ENCODE results near the gene TSPAN12. TPM values are rescaled to one million over a fixed set of nuclear protein-coding genes. Genes with fewer than 3 reads are reported as not detected.
A peak's percentile ranks its signal among the peaks of the same experiment; 100 is the strongest.

The TSPAN12 gene, protein sequence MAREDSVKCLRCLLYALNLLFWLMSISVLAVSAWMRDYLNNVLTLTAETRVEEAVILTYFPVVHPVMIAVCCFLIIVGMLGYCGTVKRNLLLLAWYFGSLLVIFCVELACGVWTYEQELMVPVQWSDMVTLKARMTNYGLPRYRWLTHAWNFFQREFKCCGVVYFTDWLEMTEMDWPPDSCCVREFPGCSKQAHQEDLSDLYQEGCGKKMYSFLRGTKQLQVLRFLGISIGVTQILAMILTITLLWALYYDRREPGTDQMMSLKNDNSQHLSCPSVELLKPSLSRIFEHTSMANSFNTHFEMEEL
- total RNA-seq (2021) (16.5 to 17.3 TPM (median 16.8 TPM) in 3 replicates), Bru-seq, nascent RNA (percentile 67 among the genes with signal in this experiment)
- long read RNA-seq, experiment 1, transcript TSPAN12-201 (8 exons, 2,798 nt): major isoform, 60 of 82 reads
- long read RNA-seq, experiment 1, partial matches to known transcripts: 3 of 82 reads
- long read RNA-seq, experiment 1, other reads (novel, unspliced or antisense): 18 of 82 reads
- long read RNA-seq, experiment 2, transcript TSPAN12-201 (8 exons, 2,798 nt): major isoform, 10 of 29 reads
- long read RNA-seq, experiment 2, partial matches to known transcripts: 3 of 29 reads
- long read RNA-seq, experiment 2, other reads (novel, unspliced or antisense): 16 of 29 reads
- long read RNA-seq, experiment 3, transcript TSPAN12-201 (8 exons, 2,798 nt): major isoform, 12 of 20 reads
- long read RNA-seq, experiment 3, partial matches to known transcripts: 1 of 20 reads
- long read RNA-seq, experiment 3, other reads (novel, unspliced or antisense): 7 of 20 reads

DNA sequence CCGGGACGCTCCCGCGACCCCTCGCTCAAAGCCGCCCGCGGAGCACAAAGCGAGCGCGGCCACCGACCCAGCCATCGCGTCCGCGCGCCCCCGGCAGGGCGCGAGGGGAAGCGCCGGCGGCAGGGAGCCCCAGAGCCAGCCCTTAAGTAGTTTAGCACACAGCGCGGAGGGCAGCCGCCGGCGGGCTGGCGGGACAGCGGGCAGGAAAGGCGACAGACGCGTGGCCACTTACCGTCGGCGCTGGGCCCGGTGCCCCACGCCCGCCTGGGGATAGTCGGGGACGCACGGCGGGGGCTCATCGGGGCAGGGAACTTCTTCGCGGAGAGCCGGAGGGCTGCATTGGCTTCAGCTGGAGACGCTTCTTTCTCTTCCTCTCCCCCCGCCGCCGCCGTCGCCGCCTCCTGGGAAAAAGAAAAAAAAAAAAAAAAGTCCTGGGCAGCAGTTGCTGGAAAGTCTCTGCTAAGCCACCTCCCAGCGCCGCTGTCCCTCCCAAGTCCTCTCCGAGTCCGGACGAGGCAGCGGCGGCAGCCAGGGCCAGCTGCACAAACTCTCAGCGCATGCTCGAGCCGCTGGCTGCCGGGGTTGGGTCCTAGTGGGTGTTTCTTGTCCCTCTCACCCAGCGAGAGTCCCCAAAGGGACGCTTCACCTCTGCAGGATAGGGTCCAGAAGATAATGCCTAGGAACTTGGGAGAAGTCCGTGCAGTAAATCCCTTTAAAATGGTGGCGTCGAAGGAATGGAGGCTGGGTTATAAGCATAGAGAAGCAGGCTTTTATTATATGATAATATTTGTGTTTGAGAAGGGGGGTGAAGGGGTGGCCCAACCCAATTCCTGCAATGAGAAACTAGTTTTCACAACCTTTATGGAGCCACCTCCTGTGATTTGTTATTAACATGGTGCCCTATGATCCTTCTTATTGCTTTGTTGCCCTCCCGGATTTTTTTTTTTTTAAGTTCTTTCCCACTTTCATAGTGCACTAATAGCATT is at the start of gene TSPAN12:
Gene TSPAN12 (minus strand): TSS at position 557 of the 986 bp plus-strand sequence. CDS start 1,381 bp downstream, outside the sequence.
- CTCF ChIA-PET: interaction anchor here (0.6 to 1.3 kb wide), 9 partner anchors 11 to 234 kb away, joined by 3 to 5 read pairs (median 4); no protein-coding TSS in a partner anchor
- H3K27ac Mint-ChIP-seq: peak within 1 kb of the TSS; percentile 97
- peaks cover 21% of the 10 kb centered on the region for H3K4me1 Mint-ChIP-seq

More for the DNA sequence above, at the start of gene TSPAN12:
- Mint-ChIP-seq H3K36me3 (peaks cover 3% of the 10 kb centered on the region), H3K27me3 (ENCODE audit: low read depth) (peaks cover 3% of the 10 kb centered on the region; the same call in 1 of the 2 replicates), H3K9me3 (no peaks in the 10 kb centered on the region), H3K4me3 (peak within 1 kb of the TSS; percentile 92)
- DNase-seq (ENCODE audit: low spot score) (peak; percentile 83), ATAC-seq (peak; percentile 85)
- POLR2A ChIA-PET: interaction anchor here (0.7 to 1.6 kb wide), 3 partner anchors 14 to 280 kb away, joined by 3 to 5 read pairs (median 3); no protein-coding TSS in a partner anchor
- TF ChIP-seq ZNF232 (CRISPR knock-in tag; IDR thresholded peaks at IDR 0.05) (no peak), FOXP1 (CRISPR knock-in tag; IDR thresholded peaks at IDR 0.05; ENCODE audit: borderline replicate concordance) (0 out of 2 replicates have a peak, but pooled peaks have one; percentile 51), ARID4B (CRISPR knock-in tag; IDR thresholded peaks at IDR 0.05; ENCODE audit: borderline replicate concordance) (0 out of 2 replicates have a peak, but pooled peaks have one; percentile 63), ZNF219 (CRISPR knock-in tag; IDR thresholded peaks at IDR 0.05; ENCODE audit: borderline replicate concordance) (0 out of 2 replicates have a peak, but pooled peaks have one; percentile 20), NFE2L1 (CRISPR knock-in tag; IDR thresholded peaks at IDR 0.05) (peak; percentile 72; the same call in 1 of the 2 replicates), SP1 (CRISPR knock-in tag; conservative IDR thresholded peaks at IDR 0.05) (0 out of 2 replicates have a peak, but pooled peaks have one; percentile 36), TEAD1 (CRISPR knock-in tag; IDR thresholded peaks at IDR 0.05) (peak; percentile 48; the same call in 1 of the 2 replicates), ESRRA (CRISPR knock-in tag; IDR thresholded peaks at IDR 0.05; ENCODE audit: borderline replicate concordance) (peak; percentile 64; the same call in 1 of the 2 replicates), E2F5 (CRISPR knock-in tag; IDR thresholded peaks at IDR 0.05) (0 out of 2 replicates have a peak, but pooled peaks have one; percentile 21), PRRX2 (CRISPR knock-in tag; IDR thresholded peaks at IDR 0.05) (no peak), JUN (CRISPR knock-in tag; IDR thresholded peaks at IDR 0.05) (0 out of 2 replicates have a peak, but pooled peaks have one; percentile 16), SMAD4 (CRISPR knock-in tag; IDR thresholded peaks at IDR 0.05) (no peak), KAT7 (CRISPR knock-in tag; IDR thresholded peaks at IDR 0.05; ENCODE audit: borderline replicate concordance) (0 out of 2 replicates have a peak, but pooled peaks have one; percentile 63)
- TF ChIP-seq, protein P1, sequence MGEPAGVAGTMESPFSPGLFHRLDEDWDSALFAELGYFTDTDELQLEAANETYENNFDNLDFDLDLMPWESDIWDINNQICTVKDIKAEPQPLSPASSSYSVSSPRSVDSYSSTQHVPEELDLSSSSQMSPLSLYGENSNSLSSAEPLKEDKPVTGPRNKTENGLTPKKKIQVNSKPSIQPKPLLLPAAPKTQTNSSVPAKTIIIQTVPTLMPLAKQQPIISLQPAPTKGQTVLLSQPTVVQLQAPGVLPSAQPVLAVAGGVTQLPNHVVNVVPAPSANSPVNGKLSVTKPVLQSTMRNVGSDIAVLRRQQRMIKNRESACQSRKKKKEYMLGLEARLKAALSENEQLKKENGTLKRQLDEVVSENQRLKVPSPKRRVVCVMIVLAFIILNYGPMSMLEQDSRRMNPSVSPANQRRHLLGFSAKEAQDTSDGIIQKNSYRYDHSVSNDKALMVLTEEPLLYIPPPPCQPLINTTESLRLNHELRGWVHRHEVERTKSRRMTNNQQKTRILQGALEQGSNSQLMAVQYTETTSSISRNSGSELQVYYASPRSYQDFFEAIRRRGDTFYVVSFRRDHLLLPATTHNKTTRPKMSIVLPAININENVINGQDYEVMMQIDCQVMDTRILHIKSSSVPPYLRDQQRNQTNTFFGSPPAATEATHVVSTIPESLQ (CRISPR knock-in tag; IDR thresholded peaks at IDR 0.05): no peak
- TF ChIP-seq, protein P2, sequence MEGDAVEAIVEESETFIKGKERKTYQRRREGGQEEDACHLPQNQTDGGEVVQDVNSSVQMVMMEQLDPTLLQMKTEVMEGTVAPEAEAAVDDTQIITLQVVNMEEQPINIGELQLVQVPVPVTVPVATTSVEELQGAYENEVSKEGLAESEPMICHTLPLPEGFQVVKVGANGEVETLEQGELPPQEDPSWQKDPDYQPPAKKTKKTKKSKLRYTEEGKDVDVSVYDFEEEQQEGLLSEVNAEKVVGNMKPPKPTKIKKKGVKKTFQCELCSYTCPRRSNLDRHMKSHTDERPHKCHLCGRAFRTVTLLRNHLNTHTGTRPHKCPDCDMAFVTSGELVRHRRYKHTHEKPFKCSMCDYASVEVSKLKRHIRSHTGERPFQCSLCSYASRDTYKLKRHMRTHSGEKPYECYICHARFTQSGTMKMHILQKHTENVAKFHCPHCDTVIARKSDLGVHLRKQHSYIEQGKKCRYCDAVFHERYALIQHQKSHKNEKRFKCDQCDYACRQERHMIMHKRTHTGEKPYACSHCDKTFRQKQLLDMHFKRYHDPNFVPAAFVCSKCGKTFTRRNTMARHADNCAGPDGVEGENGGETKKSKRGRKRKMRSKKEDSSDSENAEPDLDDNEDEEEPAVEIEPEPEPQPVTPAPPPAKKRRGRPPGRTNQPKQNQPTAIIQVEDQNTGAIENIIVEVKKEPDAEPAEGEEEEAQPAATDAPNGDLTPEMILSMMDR (IDR thresholded peaks at IDR 0.05): peak; percentile 35; the same call in 1 of the 2 replicates
- TF ChIP-seq, protein P3, sequence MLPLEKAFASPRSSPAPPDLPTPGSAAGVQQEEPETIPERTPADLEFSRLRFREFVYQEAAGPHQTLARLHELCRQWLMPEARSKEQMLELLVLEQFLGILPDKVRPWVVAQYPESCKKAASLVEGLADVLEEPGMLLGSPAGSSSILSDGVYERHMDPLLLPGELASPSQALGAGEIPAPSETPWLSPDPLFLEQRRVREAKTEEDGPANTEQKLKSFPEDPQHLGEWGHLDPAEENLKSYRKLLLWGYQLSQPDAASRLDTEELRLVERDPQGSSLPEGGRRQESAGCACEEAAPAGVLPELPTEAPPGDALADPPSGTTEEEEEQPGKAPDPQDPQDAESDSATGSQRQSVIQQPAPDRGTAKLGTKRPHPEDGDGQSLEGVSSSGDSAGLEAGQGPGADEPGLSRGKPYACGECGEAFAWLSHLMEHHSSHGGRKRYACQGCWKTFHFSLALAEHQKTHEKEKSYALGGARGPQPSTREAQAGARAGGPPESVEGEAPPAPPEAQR (CRISPR knock-in tag; IDR thresholded peaks at IDR 0.05): no peak
- TF ChIP-seq, protein P4, sequence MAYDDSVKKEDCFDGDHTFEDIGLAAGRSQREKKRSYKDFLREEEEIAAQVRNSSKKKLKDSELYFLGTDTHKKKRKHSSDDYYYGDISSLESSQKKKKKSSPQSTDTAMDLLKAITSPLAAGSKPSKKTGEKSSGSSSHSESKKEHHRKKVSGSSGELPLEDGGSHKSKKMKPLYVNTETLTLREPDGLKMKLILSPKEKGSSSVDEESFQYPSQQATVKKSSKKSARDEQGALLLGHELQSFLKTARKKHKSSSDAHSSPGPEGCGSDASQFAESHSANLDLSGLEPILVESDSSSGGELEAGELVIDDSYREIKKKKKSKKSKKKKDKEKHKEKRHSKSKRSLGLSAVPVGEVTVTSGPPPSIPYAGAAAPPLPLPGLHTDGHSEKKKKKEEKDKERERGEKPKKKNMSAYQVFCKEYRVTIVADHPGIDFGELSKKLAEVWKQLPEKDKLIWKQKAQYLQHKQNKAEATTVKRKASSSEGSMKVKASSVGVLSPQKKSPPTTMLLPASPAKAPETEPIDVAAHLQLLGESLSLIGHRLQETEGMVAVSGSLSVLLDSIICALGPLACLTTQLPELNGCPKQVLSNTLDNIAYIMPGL (CRISPR knock-in tag; IDR thresholded peaks at IDR 0.05): peak; percentile 93
